K562 (cell line): ENCODE data around the gene CLDND2. TPM values are rescaled to one million over a fixed set of nuclear protein-coding genes. Genes with fewer than 3 reads are reported as not detected.

Experiments
- SOX6 ChIP-seq: fragments of 450-650 bp; IDR thresholded peaks from 2 replicates; pipeline ENCODE4 v1.6.1; 2014; ENCODE audit warnings: mild to moderate bottlenecking
- polyA plus RNA-seq, 8 experiments: library from polyadenylated mRNA; depleted of rRNA in 4 of 8; stranded (reverse) in 5 of 8; unstranded in 3 of 8; fragments of >200 nt; fragmentation: Nextera tagmentation in 2 of 8; fragmentation: Illumina TruSeq in 1 of 8; extraction: Ambion mirVana in 2 of 8; extraction: Trizol in 1 of 8; gene quantifications; 2 replicates each; pipeline versions ENCODE4 v1.2.1 to v1.2.3, GENCODE V29; 2011 to 2014; ENCODE audit warnings: inconsistent platforms in 1 of 8, missing spikeins in 1 of 8
- total RNA-seq, 7 experiments: library from RNA; depleted of rRNA in 6 of 7; stranded (reverse); fragments of >200 nt in 6 of 7; fragmentation: Illumina TruSeq in 2 of 7; extraction: Trizol in 2 of 7; gene quantifications; 2 replicates each; pipeline versions ENCODE4 v1.2.1 to v1.2.3, GENCODE V29; 2011 to 2021; ENCODE audit warnings: low replicate concordance in 1 of 7
- TF ChIP-seq, protein P1 (sequence below): fragments of 450-650 bp; IDR thresholded peaks from 2 replicates; pipeline ENCODE4 v1.6.1; 2016
- TF ChIP-seq, protein P2 (sequence below), 3 experiments: fragments of 200-800 bp in 1 of 3; fragments of 250-450 bp in 1 of 3; fragments of 450-650 bp in 1 of 3; sonication (Bioruptor Pico) in 1 of 3; sonication (Bioruptor generic) in 1 of 3; formaldehyde crosslinking in 1 of 3; IDR thresholded peaks; 2 replicates each; pipeline versions ENCODE4 v1.6.1 to v1.8.0; 2016 to 2022; ENCODE audit warnings: mild to moderate bottlenecking in 2 of 3, missing genetic modification characterization in 2 of 3, missing compliant biosample characterization in 1 of 3, moderate library complexity in 1 of 3

CLDND2 gene
- total and polyA plus RNA-seq, 9 of the 15 experiments (the other 6 are each of a cell fraction or from before 2014, with no cell fraction given), result 0.45 to 4.0 (median 1.2) TPM; not detected in 3

DNA sequence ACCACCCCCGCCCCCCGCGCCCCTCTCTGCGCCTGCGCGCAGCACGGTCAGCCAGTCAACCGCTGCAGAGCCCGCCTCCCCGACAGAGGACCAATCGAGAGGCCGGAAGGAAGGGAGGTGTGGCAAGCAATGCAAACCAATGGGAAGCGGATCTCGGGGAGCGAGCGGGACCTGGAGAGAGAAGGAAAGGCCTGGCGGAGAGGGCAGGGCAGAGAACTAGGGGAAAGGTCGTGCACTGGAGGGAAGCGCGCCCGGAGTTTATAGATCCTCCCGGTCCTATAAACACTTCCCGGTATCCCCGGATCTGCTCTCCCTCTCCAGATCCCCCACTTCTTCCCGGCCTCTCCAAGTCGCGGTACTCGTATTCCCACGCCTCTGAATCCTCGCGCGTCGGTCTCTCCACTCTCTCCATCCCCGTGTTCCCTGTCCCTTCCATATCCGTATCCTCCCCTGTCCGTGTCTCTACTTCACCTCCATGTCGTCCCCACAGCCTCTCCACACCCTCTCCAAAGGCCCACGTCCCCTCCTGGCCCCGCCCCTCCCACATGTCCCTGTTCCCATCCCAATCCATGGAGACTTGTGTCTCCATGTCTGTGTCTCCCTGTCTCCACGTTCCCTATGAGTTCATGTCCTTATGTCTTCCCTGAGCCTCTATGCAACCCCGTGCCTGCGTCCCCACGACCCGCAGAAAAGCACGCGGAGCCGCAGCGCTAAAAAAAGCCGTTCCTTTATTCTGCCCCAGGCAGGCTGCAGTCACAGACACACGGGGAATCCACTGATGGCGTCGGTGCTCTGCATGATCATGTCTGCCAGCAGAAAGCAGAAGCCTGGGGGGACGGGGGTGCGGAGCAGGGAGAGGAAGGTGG lies 2.2 kb downstream of the CLDND2 start (continued):
- TF ChIP-seq, protein P1, sequence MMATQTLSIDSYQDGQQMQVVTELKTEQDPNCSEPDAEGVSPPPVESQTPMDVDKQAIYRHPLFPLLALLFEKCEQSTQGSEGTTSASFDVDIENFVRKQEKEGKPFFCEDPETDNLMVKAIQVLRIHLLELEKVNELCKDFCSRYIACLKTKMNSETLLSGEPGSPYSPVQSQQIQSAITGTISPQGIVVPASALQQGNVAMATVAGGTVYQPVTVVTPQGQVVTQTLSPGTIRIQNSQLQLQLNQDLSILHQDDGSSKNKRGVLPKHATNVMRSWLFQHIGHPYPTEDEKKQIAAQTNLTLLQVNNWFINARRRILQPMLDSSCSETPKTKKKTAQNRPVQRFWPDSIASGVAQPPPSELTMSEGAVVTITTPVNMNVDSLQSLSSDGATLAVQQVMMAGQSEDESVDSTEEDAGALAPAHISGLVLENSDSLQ, result peak; percentile 73
- no peak for TF ChIP-seq SOX6
- TF ChIP-seq, protein P2, sequence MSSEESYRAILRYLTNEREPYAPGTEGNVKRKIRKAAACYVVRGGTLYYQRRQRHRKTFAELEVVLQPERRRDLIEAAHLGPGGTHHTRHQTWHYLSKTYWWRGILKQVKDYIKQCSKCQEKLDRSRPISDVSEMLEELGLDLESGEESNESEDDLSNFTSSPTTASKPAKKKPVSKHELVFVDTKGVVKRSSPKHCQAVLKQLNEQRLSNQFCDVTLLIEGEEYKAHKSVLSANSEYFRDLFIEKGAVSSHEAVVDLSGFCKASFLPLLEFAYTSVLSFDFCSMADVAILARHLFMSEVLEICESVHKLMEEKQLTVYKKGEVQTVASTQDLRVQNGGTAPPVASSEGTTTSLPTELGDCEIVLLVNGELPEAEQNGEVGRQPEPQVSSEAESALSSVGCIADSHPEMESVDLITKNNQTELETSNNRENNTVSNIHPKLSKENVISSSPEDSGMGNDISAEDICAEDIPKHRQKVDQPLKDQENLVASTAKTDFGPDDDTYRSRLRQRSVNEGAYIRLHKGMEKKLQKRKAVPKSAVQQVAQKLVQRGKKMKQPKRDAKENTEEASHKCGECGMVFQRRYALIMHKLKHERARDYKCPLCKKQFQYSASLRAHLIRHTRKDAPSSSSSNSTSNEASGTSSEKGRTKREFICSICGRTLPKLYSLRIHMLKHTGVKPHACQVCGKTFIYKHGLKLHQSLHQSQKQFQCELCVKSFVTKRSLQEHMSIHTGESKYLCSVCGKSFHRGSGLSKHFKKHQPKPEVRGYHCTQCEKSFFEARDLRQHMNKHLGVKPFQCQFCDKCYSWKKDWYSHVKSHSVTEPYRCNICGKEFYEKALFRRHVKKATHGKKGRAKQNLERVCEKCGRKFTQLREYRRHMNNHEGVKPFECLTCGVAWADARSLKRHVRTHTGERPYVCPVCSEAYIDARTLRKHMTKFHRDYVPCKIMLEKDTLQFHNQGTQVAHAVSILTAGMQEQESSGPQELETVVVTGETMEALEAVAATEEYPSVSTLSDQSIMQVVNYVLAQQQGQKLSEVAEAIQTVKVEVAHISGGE (CRISPR knock-in tag; IDR thresholded peaks at IDR 0.05), result no peak
